DMS 273 (cell line): Measurements from ENCODE around the gene LDB3.

Source experiments
- DNase-seq: peaks from one replicate; lab custom pipeline; 2025; ENCODE audit not compliant: unreplicated experiment; lab: John Stamatoyannopoulos, UW

LDB3 gene

DNA sequence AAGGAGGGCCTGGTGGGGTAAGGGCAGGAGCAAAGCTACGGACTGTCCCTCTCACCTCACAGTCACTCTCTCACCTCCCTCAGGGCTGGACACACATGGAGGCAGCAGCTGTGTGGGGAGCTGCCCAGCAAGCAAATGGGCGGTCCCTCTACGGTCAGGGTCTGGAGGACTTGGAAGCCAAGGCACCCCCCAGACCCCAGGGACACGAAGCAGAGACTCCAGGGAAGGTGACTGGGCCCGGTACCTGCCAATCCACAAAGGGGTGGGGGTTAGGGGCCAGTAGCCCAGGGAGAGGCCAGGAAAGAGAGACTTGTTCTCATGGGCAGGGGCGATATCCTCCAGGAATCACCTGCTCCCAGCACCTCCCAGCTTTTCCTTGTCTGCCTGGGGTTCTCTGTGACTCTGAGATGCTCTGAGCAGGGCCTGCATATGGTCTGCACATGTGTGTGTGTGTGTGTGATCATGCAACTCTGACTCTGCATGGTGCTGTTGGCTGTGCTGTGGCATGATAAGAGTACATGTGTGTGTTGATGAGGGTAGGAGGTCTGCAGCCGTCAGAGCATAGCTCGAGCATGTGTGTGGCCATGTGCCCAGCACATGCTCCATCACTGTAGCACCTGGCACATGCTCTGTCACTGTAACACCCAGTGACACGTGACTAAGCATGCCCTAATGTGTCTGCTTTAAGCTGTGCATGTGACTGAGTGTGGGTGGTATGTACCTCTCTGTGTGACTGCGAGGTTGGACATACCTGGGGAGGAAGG lies 4.6 kb upstream of the LDB3 start:
- DNase-seq = no peak

DNA sequence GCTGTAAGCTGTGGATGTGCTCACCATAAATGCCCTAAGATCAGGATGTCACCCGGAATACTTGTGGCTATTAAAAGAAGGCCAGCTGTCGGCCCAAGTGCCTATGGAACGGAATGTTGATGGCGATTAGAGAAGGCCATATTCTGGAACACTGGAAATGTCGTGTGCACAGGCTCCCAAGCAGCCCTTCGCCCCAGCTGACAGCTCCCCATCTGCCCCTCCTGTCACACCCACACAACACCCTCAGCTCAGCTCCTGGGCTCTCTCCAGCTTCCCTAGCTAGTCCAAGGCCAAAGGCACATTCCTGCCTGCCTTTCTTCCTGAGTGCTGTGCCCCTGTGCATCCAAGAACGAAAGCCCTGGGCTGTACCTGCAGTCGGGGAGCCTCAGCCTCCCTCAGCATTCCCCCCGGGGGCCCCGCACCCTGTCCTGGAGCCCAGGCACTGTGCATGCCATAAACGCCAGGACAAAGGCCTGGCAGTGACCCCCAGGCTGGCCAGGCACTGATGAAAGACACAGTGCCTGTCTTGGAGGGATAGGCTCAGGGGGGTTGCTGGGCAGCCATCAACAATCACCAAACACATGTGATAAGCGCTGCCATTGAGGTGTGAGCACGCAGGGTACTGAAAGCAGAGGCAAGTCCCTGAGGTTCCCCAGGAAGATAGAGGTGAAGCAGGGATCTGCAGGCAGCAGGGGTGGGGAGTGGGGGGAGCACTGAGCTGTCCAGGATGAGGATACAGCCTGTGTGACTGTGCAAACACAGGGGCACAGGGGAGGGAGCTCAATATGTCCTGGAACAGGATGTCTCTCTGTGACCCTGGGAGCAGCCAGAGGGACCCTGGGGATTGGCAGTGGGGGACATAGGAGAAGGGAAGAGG lies 3.7 kb upstream of the LDB3 start:
- peak; percentile 46 for DNase-seq

DNA sequence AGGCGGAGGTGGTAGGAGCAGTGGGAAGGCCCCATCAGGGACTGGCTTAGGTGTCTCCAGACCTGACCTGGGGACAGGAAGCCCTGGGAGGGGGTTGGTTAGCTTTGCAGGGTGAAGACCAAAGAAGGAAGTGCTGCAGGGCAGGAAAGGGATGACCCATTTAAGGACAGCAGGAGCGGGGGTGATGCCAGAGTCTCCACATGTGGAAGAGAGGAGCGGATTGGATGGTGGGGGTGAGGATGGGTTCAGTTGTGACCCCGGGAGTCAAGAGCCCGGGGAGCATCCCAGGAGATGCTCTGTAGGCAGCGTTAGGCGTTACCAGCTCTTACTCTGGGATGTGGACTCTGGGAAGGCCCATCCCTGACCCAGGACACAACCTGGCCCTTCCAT lies 3.1 kb upstream of the LDB3 start:
- no peak for DNase-seq

DNA sequence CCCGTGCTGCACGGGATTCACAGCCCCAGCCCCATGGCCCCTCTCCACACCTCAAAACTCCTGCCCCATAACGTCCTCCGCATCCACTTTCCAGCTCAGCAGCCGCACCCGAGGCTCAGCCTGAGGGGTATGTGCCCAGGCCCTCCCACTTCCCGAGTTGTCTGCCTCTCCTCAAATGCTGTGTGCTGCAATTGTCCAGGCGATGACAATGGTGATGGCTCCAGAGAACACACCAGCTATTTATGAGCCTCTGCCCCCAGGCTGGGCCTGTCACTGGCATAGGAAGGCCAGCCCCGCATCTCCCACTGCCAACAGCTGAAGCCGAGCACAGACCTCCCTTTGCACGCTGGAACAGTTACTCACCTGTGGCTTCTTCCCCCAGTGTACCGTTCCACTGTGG lies 2.4 kb upstream of the LDB3 start:
- no peak for DNase-seq

DNA sequence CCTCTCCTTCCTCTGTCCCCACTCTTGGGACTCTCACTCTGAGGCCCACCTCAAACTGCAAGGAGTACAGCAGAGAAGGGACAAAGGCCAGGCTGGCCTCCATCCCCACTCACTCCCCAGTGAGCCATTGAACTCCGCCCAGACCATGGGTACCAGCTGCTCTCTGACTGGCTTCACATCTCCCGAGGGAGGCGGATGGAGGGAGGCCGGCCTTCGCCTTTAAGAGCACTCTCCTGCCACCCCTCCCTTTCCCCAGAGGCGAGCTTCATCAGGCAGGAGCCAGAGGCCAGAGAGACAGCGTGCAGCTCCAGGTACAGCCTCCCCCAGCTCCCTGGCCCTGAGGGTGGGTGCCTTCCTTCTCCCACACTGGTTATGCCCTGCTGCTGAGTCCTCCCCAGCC lies 1.8 kb upstream of the LDB3 start:
- DNase-seq = peak; percentile 32

DNA sequence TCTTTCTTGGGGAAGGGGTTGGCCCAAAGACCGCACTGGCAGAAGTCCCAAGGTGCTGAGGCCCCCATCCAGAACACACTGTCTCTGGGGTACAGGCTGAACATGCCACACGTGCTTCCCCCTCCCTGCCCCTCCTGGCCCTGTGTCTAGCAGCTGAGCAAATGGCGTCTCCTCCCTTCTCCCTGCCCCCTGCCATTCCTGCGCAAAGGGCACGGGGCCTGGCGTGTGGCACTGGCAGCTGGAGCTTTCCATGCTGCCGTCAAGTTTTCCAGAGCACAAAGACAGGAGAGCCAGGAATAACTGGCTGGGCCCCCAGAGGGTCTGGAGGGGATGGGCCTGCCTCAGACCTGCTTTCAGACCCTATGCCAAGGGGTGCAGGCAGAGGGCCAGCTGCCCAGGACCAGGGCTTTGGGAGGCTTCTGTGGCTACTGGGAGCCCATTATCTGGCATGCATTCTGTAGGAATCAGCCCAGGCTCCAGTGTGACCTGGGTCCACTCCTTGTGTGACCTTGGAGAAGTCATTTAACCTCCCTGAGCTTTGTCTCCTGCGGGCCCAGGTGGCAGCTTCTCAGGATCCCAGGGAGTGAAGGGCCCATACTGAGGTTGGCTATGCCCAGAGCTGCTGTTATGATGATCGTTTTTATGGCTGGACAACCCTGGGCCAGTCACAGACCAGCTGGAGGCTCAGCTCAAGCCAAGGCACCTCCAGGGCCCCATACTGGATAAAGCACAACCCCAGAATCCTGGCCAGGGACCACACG lies 710 bp upstream of the LDB3 start:
- DNase-seq = no peak

DNA sequence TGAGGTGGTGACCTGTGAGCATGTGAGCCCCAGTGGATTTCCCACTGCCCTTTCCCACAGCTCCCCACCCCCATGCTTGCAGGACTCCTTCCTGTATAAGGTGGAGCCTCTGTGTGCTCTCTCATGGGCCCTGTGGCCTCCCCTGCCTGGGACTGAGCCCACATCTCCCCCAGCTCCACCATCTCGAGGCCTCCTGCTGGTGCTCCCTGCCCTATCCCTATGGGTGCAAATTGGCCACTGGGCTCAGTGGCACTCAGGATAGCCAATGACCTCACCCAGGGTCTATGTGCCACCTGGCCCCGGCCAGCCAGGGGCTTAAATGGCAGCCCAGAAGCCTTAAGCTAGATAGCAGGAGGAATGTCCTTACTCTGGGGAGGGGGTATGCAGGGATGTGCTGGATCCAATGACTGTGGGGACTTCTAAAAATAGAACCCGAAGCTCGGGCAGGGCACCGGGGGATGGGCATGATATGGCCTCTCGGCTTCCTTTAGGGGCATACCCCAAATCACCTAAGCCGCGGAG lies 2.0 kb downstream of the LDB3 start:
- peak; percentile 7 for DNase-seq

DNA sequence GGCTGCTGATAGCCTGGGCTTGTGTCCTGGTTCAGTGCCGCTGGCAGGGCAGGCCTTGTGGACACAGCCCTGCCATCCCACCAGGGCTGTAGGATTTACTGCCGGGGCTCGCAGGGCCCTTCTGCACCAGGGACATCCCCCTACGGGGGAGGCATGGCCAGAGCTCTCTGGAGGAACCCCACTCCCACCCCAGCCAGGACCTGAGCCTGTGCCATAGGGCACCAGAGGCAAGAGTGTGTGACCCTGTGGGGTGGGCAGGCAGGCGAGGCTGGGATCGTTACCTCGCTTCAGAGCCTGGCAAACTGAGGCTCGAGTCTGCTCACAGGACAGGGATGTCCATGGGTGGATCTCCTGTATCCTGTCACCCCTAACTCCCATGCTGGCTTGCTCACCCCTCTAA lies 2.6 kb downstream of the LDB3 start:
- DNase-seq = no peak

DNA sequence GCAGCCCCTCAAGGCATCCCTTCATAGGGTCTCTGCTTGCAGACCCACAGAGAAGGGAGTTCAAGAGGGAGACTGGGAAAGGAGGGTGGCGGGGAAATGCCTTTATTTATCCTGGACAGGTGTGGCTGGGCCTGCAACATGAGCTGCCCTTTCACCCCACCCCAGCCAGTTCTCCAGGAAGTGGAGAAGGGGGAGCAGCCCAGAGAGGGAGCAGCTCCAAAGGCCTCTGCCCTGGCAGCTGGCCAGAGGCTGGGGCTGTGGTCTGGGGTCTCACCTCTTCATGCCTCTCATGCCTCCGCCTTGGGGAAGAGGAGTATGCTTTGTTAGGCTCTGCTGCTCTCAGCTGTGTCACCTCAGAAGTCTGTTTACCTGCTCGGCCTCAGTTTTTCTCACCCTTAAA lies 3.1 kb downstream of the LDB3 start:
- DNase-seq = no peak

DNA sequence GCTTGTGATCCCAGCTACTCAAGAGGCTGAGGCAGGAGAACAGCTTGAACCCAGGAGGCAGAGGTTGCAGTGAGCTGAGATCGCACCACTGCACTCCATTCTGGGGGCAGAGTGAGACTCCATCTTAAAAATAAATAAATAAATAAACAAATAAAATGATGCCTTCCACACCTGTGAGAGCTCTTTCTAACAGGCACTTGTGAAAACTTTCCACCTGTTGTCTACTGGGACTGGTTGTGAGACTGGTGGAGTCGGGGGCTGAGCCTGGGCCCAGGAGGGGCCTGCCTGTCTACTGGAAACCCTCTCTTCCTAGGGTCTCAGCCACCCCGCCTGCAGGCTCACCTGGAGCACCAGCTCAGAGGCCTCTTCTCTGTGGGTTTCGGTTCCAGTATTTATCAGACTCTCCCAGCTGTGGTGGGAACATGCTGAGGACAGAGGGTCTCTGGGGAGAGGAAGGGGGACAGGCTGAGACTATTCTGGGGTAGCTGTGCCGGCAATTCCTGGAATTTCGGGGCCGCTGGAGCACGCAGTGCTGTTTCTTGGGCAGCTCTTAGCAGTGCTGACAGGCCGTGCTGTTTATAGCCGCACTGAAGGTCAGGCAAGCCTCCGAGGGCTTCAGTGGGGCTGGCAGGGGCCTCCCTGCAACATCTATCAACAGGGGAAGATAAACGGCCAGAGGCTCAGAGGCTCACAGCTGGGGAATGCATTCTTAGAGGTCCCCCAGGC lies 3.8 kb downstream of the LDB3 start:
- peak; percentile 46 for DNase-seq

DNA sequence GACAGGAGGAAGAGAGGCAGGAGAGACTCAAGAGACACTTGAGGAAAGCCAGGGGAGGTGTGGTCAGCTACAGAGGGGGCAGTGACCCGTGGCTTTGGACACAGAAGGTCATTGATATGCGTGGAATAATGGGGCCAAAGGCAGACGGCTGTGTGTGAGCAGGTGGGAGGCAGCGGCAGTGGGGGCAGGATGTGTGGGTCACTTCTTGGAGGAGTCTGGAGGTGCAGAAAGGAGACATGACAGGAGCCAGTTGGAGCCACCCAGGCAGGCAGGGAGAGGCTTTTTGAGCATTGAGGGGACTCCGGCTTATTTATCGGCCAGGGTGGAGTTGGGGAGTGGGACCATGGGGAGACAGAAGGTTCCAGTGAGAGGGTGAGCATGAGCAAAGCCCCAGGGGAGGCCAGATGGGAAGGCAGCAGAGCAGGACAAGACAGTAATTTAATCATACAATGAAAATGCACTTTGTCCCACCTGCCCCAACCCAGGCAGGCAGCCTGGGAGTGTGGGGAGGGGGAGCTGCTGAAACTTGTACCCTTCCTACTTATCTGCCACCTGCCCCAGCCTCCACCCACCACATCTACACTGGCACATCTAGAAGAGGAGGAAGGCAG lies 5.0 kb downstream of the LDB3 start:
- peak; percentile 76 for DNase-seq

DNA sequence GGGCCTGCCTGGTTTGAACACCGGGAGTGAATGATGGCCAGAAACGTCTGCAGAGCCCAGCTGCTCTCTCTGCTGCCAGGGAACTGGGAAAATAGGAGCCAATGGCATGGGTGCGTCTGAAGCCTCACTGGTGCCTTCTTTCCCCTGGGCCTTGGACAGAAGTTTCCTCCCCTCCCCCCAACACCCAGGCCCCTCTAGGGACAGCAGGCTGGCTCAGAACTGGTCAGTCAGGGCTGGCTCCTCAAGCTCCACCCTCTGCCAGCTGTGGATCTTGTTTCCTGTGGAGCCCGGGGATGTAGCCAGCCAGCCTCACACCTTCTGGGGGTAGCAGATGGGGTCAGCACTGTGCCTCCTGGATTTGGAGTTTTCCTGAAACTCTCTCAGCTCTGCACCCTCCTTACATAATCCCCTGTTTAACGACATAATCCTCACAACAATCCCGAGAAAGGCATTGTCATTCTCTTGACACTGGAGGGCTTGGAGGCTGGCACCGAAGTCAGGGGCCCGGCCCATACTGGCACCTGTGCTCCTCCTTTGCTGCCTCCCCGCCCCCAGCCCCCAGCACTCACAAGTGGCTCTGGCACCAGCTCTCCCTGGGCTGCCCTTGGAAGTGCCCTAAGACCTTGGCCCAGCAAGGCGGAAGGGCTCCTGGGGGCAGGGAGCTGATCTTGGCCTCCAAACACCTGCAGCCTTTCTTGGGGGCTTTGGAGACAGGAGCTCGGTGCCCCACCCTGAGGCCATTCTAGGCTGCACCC lies 5.7 kb downstream of the LDB3 start:
- DNase-seq = peak; percentile 90

DNA sequence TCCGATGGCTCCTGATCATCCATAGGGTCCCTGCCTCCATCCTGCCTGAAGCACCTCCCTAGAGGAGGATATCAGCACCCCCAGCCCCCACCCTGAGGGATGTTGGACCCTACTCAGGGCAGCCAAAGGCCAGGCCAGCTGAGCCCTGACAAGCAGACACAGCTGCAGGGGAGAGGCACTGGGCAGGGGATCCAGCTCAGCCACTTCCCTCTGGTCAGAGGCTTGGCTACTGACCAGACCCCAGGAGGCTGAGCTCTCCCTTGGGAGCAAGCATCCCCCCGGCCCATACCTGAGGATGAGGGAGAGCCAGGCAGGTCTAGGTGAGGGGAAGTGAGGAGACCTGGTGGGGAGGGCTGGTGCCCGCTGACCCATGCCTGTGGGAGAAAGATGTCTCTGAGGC lies 6.6 kb downstream of the LDB3 start:
- DNase-seq = no peak

DNA sequence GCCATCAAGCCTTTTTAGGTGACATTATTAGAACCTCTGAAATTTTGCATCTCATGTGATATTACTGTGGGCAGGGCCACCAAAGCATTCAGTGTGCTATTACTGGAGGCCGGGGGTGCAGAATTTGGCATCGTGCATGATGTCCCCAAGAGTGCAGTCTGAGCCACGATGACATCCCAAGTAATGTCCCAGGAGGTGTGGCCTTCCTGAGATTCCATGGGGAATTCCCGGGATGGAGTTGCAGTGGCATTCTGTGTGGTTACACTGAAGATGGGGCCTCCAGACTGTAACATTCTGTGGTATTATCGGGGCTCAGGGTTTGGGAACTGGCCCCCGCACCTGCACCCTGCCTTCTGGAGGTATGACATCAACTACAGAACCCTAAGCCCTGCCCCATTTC lies 9.1 kb downstream of the LDB3 start:
- no peak for DNase-seq

DNA sequence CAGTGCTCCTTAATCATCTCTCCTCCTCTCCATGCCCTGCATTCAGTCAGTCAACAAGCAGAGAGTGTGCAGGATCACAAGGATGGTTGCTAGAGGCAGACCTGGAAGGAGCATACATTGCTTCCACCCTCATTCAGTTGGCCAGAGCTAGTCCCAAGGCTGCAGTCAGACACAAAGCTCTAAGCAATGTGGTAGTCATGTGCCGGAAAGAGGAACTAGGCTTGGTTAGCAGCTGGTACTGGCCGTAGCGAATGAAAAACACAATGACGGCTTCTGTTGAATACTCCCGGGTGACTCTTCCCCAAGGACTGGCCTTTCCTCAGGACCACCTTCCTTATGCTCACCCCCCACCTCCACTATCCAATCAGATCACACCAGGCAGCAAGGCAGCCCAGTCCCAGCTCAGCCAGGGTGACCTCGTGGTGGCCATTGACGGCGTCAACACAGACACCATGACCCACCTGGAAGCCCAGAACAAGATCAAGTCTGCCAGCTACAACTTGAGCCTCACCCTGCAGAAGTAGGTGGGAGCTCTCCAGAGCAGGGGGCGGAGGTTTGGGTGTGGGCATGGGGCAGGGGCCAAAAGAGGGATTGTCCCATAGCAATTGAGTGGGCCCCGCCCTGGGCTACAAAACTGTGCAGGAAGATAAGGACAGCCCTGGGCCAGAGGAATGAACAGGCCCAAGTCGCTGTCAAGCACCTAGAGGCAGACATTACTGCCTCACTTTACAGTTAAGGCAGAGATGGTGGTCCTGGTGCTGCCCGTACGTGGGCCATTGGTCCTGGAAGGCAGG lies 10.9 kb downstream of the LDB3 start:
- no peak for DNase-seq

DNA sequence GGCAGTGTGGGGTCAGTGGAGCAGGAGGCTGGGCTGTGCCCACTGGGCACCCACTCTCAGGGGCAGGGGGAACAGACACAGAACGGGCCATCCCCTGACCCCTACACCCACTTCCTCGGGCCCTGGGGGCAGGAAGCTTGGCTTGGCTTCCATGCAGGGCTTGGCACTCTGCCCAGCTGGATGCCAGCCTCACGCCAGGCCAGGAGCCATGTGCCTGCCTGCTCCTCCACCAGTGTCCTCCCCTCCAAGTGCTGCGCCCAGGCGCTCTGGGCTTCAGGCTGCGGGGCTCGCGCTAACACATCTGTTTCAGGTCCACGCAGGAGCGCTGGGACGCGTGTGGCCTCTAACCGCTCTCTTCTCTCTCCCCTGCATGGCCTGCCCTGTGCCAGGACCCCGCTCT lies 12.7 kb downstream of the LDB3 start:
- peak; percentile 29 for DNase-seq

DNA sequence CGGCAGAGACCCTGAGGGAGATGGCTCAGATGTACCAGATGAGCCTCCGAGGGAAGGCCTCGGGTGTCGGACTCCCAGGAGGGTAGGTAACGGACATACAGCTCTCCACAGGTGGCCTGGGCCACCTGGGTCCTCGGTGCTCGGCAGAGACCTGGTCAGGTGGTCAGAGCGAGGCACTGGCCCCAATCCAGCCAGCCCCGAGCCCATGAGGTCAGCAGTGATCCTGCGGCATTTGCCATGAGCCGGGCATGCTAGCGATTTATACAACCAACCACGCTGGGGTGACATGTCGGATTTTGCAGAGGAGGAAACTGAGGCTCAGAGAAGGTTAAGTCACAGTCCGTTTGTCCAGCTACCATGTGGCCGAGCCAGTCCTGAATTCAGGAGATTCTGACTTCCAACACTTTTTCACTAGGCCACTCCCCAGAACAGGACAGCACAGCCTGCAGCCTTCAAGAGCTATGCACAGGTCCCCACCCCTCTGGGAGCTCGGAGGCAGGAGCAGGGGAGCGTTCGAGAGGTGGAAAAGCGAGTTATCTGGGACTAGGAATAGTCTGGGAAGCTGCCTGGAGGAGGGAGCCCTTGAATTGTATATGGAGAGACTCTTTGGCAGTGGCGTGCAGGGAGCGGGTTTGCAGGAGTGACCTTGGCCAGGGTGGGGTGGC lies 13.5 kb downstream of the LDB3 start:
- DNase-seq = no peak

DNA sequence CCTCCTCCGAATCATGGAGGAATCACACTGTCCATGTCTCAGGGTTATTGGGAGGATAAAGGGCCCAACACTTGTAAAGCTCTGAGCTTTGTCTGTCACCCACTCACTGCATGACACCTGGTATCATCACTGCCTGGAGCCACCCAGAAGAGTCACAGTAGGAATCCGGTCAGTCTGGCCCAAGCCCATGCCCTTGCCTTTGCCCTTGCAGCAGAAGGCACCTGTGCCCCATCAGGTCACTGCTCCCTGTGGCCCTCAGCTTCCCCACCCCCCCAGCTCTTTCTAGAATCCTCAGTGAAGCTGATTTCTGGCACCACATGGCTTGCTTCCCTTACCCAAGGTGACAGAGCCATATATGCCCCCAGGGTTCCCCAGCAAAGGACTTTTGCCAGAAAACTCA lies 14.4 kb downstream of the LDB3 start:
- no peak for DNase-seq
